Measurements from ENCODE around the gene SPINK4. TPM values are rescaled to one million over a fixed set of nuclear protein-coding genes. Genes with fewer than 3 reads are reported as not detected.

The SPINK4 gene
- polyA plus RNA-seq, 2 donors, result not detected

DNA sequence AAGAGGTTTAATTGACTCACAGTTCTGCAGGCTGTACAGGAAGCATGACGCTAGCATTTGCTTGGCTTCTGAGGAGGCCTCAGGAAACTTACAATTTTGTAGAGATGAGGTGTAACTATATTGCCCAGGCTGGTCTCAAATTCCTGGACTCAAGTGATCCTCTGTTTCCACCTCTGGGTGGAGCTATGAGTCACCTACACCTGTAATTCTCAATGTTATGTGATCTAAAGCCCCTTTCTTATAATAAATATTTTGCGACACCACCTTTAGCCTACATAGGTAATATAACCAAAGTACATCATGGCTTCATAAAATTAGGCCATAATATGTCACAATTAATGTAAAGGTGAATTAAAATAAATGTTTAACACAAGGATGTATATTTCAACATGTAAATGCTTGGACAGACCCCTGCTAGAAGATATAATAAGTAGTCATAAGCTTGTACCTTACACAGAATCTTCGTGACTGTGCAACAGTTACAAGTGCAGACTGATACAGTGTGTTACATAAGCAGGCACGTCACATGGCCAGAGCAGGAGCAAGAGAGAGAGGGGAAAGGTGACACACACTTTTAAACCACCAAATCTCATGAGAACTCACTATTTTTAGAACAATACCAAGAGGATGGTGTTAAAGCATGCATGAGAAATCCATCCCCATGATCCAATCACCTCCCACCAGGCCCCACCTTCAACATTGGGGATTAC lies 29.8 kb upstream of the SPINK4 start:
- H3K9me3 ChIP-seq (ENCODE audit: control insufficient read depth in 2 of 2, insufficient read depth in 1 of 2, low read depth in 1 of 2, low read length in 1 of 2), result no peaks in the 10 kb centered on the region
- H3K4me3 ChIP-seq (ENCODE audit: low read depth in 1 of 2, low read length in 2 of 2), result no peak overlapping the region
- 86 to 88% methylated on average over 4 of the region's 4 CpGs for WGBS, 2 donors
- no peaks in the 10 kb centered on the region for H3K36me3 ChIP-seq (ENCODE audit: control insufficient read depth in 2 of 2, insufficient read depth in 2 of 2, low read length in 1 of 2)
- no peak overlapping the region for H3K27ac ChIP-seq (ENCODE audit: low read depth in 2 of 2, low read length in 1 of 2)
- peaks cover 0 to 4% of the 10 kb centered on the region in 2 donors for H3K4me1 ChIP-seq (ENCODE audit: control insufficient read depth in 2 of 2, insufficient read depth in 2 of 2, low read length in 1 of 2)
- no peaks in the 10 kb centered on the region for H3K27me3 ChIP-seq (ENCODE audit: control insufficient read depth in 1 of 2, insufficient read depth in 2 of 2, low read length in 2 of 2)

DNA sequence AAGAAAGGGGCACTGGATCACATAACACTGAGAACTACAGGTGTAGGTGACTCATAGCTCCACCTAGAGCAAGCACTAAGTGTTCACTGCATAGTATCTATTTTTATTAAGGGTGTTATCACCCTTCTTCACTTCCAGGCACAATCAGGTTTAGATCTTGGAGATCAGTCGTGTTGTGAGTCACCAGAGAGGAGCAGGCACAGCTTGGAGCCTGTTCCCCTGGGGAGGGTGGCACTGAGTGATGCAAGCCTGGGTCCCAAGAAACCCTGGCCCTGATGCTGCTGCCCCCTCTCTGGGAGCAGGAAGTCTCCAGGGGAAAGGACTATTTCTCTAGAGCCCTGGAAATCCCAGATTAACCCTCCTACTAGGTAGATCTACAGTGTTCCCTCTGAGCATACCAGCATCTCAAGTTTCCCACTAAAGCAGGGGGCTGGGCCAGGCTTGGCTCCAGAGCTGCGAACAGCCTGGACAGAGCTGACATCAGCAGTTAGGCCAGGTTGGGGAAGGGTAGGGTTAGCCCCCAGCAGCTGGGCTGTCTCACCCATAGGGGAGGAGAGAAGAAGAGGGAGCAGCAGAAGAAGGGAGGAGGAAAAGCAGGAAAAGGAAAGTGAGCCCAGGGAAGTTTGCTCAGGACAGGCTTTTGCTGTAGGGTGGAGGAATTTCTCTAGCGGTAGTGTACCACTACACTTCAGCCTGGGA lies 28.1 kb upstream of the SPINK4 start:
- Histone ChIP-seq H3K27ac (ENCODE audit: low read depth in 2 of 2, low read length in 1 of 2) (peak overlapping the region in 1 of 2 donors; percentile 27), H3K9me3 (ENCODE audit: control insufficient read depth in 2 of 2, insufficient read depth in 1 of 2, low read depth in 1 of 2, low read length in 1 of 2) (no peaks in the 10 kb centered on the region), H3K4me1 (ENCODE audit: control insufficient read depth in 2 of 2, insufficient read depth in 2 of 2, low read length in 1 of 2) (peaks cover 0 to 4% of the 10 kb centered on the region in 2 donors), H3K4me3 (ENCODE audit: low read depth in 1 of 2, low read length in 2 of 2) (no peak overlapping the region), H3K36me3 (ENCODE audit: control insufficient read depth in 2 of 2, insufficient read depth in 2 of 2, low read length in 1 of 2) (no peaks in the 10 kb centered on the region), H3K27me3 (ENCODE audit: control insufficient read depth in 1 of 2, insufficient read depth in 2 of 2, low read length in 2 of 2) (no peaks in the 10 kb centered on the region)
- WGBS, 2 donors, result 51 to 53% methylated on average over 3 of the region's 3 CpGs

- no peaks in the 10 kb centered on the region for H3K27me3 ChIP-seq (ENCODE audit: control insufficient read depth in 1 of 2, insufficient read depth in 2 of 2, low read length in 2 of 2)
- no peak overlapping the region for H3K4me3 ChIP-seq (ENCODE audit: low read depth in 1 of 2, low read length in 2 of 2)
- H3K9me3 ChIP-seq (ENCODE audit: control insufficient read depth in 2 of 2, insufficient read depth in 1 of 2, low read depth in 1 of 2, low read length in 1 of 2), result no peaks in the 10 kb centered on the region
- WGBS, 2 donors, result 81 to 82% methylated on average over 14 of the region's 14 CpGs
- no peak overlapping the region for H3K27ac ChIP-seq (ENCODE audit: low read depth in 2 of 2, low read length in 1 of 2)
- H3K4me1 ChIP-seq (ENCODE audit: control insufficient read depth in 2 of 2, insufficient read depth in 2 of 2, low read length in 1 of 2), result no peaks in the 10 kb centered on the region
- H3K36me3 ChIP-seq (ENCODE audit: control insufficient read depth in 2 of 2, insufficient read depth in 2 of 2, low read length in 1 of 2), result no peaks in the 10 kb centered on the region
These were observed 19.0 kb upstream of the SPINK4 start for GRCh38 chr9:33220681-33221567.

GRCh38 chr9:33221568-33221884 lies 18.4 kb upstream of the SPINK4 start:
- H3K27me3 ChIP-seq (ENCODE audit: control insufficient read depth in 1 of 2, insufficient read depth in 2 of 2, low read length in 2 of 2), result no peaks in the 10 kb centered on the region
- no peak overlapping the region for H3K4me3 ChIP-seq (ENCODE audit: low read depth in 1 of 2, low read length in 2 of 2)
- no peaks in the 10 kb centered on the region for H3K4me1 ChIP-seq (ENCODE audit: control insufficient read depth in 2 of 2, insufficient read depth in 2 of 2, low read length in 1 of 2)
- WGBS, 2 donors, result 85 to 89% methylated on average over 3 of the region's 3 CpGs
- no peaks in the 10 kb centered on the region for H3K9me3 ChIP-seq (ENCODE audit: control insufficient read depth in 2 of 2, insufficient read depth in 1 of 2, low read depth in 1 of 2, low read length in 1 of 2)
- no peaks in the 10 kb centered on the region for H3K36me3 ChIP-seq (ENCODE audit: control insufficient read depth in 2 of 2, insufficient read depth in 2 of 2, low read length in 1 of 2)
- H3K27ac ChIP-seq (ENCODE audit: low read depth in 2 of 2, low read length in 1 of 2), result peak overlapping the region in 1 of 2 donors; percentile 19

- no peaks in the 10 kb centered on the region for H3K36me3 ChIP-seq (ENCODE audit: control insufficient read depth in 2 of 2, insufficient read depth in 2 of 2, low read length in 1 of 2)
- no peak overlapping the region for H3K4me3 ChIP-seq (ENCODE audit: low read depth in 1 of 2, low read length in 2 of 2)
- H3K27ac ChIP-seq (ENCODE audit: low read depth in 2 of 2, low read length in 1 of 2), result no peak overlapping the region
- H3K9me3 ChIP-seq (ENCODE audit: control insufficient read depth in 2 of 2, insufficient read depth in 1 of 2, low read depth in 1 of 2, low read length in 1 of 2), result no peaks in the 10 kb centered on the region
- 58 to 62% methylated on average over 3 of the region's 3 CpGs for WGBS, 2 donors
- H3K4me1 ChIP-seq (ENCODE audit: control insufficient read depth in 2 of 2, insufficient read depth in 2 of 2, low read length in 1 of 2), result no peaks in the 10 kb centered on the region
- H3K27me3 ChIP-seq (ENCODE audit: control insufficient read depth in 1 of 2, insufficient read depth in 2 of 2, low read length in 2 of 2), result no peaks in the 10 kb centered on the region
These were observed 17.9 kb upstream of the SPINK4 start for GRCh38 chr9:33222031-33222430.

DNA sequence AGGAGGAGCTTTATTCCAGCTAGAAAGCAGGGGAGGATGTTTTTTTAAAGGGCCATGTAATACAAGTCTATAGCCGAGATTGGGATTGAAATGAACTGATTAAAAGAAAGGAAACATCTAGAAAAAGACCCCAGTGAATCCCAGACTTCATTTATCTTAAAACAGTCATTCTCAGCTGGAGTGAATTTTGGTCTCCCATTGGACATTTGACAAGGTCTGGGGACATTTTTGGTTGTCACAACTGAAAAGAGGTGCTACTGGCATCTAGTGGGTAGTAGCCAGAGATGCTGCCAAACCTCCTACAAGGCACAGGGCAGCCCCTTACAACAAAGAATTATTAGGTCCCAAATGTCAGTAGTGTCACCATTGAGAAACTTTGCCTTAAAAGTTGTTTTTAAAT lies 16.3 kb upstream of the SPINK4 start:
- H3K27me3 ChIP-seq (ENCODE audit: control insufficient read depth in 1 of 2, insufficient read depth in 2 of 2, low read length in 2 of 2), result no peaks in the 10 kb centered on the region
- 79 to 80% methylated on average over 1 of the region's 1 CpG for WGBS, 2 donors

GRCh38 chr9:33225319-33226147 lies 14.4 kb upstream of the SPINK4 start:
- Histone ChIP-seq H3K27ac (ENCODE audit: low read depth in 2 of 2, low read length in 1 of 2) (peak overlapping the region in 1 of 2 donors; percentile 19), H3K4me1 (ENCODE audit: control insufficient read depth in 2 of 2, insufficient read depth in 2 of 2, low read length in 1 of 2) (peaks cover 0 to 14% of the 10 kb centered on the region in 2 donors), H3K4me3 (ENCODE audit: low read depth in 1 of 2, low read length in 2 of 2) (no peak overlapping the region), H3K9me3 (ENCODE audit: control insufficient read depth in 2 of 2, insufficient read depth in 1 of 2, low read depth in 1 of 2, low read length in 1 of 2) (no peaks in the 10 kb centered on the region), H3K36me3 (ENCODE audit: control insufficient read depth in 2 of 2, insufficient read depth in 2 of 2, low read length in 1 of 2) (no peaks in the 10 kb centered on the region), H3K27me3 (ENCODE audit: control insufficient read depth in 1 of 2, insufficient read depth in 2 of 2, low read length in 2 of 2) (no peaks in the 10 kb centered on the region)
- 18 to 19% methylated on average over 6 of the region's 6 CpGs for WGBS, 2 donors

More for the DNA sequence above, 16.3 kb upstream of the SPINK4 start:
- H3K36me3 ChIP-seq (ENCODE audit: control insufficient read depth in 2 of 2, insufficient read depth in 2 of 2, low read length in 1 of 2), result no peaks in the 10 kb centered on the region
- no peaks in the 10 kb centered on the region for H3K9me3 ChIP-seq (ENCODE audit: control insufficient read depth in 2 of 2, insufficient read depth in 1 of 2, low read depth in 1 of 2, low read length in 1 of 2)
- no peak overlapping the region for H3K4me3 ChIP-seq (ENCODE audit: low read depth in 1 of 2, low read length in 2 of 2)
- peaks cover 0 to 5% of the 10 kb centered on the region in 2 donors for H3K4me1 ChIP-seq (ENCODE audit: control insufficient read depth in 2 of 2, insufficient read depth in 2 of 2, low read length in 1 of 2)
- no peak overlapping the region for H3K27ac ChIP-seq (ENCODE audit: low read depth in 2 of 2, low read length in 1 of 2)

DNA sequence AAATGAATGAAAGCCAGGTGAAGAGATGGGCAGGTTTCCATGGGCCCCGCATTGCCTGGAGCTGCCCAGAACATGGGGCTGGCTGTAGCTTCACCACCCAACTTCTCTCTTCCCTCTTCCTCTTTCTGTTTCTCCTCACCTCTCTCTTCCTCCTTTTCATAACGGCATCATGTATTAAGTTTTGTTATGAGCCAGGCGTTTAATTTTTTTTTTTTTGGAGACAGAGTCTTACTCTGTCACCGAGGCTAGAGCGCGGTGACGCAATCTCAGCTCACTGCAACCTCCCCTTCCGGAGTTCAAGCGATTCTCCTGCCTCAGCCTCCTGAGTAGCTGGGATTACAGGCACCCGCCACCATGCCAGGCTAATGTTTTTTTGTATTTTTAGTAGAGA lies 13.0 kb upstream of the SPINK4 start:
- H3K27me3 ChIP-seq (ENCODE audit: control insufficient read depth in 1 of 2, insufficient read depth in 2 of 2, low read length in 2 of 2), result no peaks in the 10 kb centered on the region
- peaks cover 2 to 17% of the 10 kb centered on the region in 2 donors for H3K4me1 ChIP-seq (ENCODE audit: control insufficient read depth in 2 of 2, insufficient read depth in 2 of 2, low read length in 1 of 2)
- no peaks in the 10 kb centered on the region for H3K36me3 ChIP-seq (ENCODE audit: control insufficient read depth in 2 of 2, insufficient read depth in 2 of 2, low read length in 1 of 2)
- no peak overlapping the region for H3K4me3 ChIP-seq (ENCODE audit: low read depth in 1 of 2, low read length in 2 of 2)
- 81 to 84% methylated on average over 10 of the region's 10 CpGs for WGBS, 2 donors
- peak overlapping the region in 1 of 2 donors; percentile 36 for H3K27ac ChIP-seq (ENCODE audit: low read depth in 2 of 2, low read length in 1 of 2)
- no peaks in the 10 kb centered on the region for H3K9me3 ChIP-seq (ENCODE audit: control insufficient read depth in 2 of 2, insufficient read depth in 1 of 2, low read depth in 1 of 2, low read length in 1 of 2)

DNA sequence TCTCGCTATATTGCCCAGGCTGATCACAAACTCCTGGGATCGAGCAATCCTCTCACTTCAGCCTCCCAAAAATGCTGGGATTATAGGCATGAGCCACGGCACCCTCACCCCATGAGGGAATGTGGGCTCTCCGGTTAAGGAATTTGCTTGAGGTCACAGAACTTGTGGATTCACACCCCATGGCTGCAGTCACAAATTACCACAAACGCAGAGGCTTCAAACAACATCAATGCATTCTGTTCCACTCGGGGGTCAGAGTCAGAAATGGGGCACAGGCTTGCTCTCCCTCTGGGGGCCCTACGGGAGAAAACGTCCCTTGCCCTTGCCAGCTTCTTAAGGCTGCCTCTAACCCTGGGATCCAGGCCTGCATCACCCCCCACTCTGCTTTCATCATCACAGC lies 12.2 kb upstream of the SPINK4 start:
- Histone ChIP-seq H3K9me3 (ENCODE audit: control insufficient read depth in 2 of 2, insufficient read depth in 1 of 2, low read depth in 1 of 2, low read length in 1 of 2) (no peaks in the 10 kb centered on the region), H3K27ac (ENCODE audit: low read depth in 2 of 2, low read length in 1 of 2) (peak overlapping the region in 1 of 2 donors; percentile 56), H3K27me3 (ENCODE audit: control insufficient read depth in 1 of 2, insufficient read depth in 2 of 2, low read length in 2 of 2) (no peaks in the 10 kb centered on the region), H3K36me3 (ENCODE audit: control insufficient read depth in 2 of 2, insufficient read depth in 2 of 2, low read length in 1 of 2) (no peaks in the 10 kb centered on the region), H3K4me3 (ENCODE audit: low read depth in 1 of 2, low read length in 2 of 2) (no peak overlapping the region), H3K4me1 (ENCODE audit: control insufficient read depth in 2 of 2, insufficient read depth in 2 of 2, low read length in 1 of 2) (peaks cover 2 to 17% of the 10 kb centered on the region in 2 donors)
- WGBS, 2 donors, result 55 to 58% methylated on average over 8 of the region's 8 CpGs

Data from esophagus (tissue), 2 donors.